ENCODE results near the gene CITED2. TPM values are rescaled to one million over a fixed set of nuclear protein-coding genes. Genes with fewer than 3 reads are reported as not detected.

Gene CITED2
- total RNA-seq, 1 donor = 223 TPM

GRCh38 chr6:139372326-139373153 is 1.9 kb downstream of the CITED2 start:
- Histone ChIP-seq H3K36me3 (ENCODE audit: insufficient read depth, low read length) (peaks cover 29% of the 10 kb centered on the region), H3K4me1 (ENCODE audit: insufficient read depth, low read length) (peaks cover 29% of the 10 kb centered on the region), H3K9me3 (ENCODE audit: low read depth, low read length) (no peaks in the 10 kb centered on the region), H4K20me1 (ENCODE audit: insufficient read depth, low read length) (peaks cover 26% of the 10 kb centered on the region), H3K27ac (ENCODE audit: low read depth, low read length) (peak overlapping the region; percentile 94), H3K27me3 (ENCODE audit: insufficient read depth, low read length) (no peaks in the 10 kb centered on the region), H3K4me2 (ENCODE audit: insufficient read depth, low read length) (peak overlapping the region; percentile 85), H3K4me3 (ENCODE audit: insufficient read depth, low read length) (peak overlapping the region; percentile 94), H3K79me2 (ENCODE audit: insufficient read depth, low read length) (peaks cover 44% of the 10 kb centered on the region), H2AFZ (ENCODE audit: low read length) (no peak overlapping the region)
- TF ChIP-seq CTCF (IDR thresholded peaks at IDR 0.05; ENCODE audit: extremely low read depth, low read depth, low read length) = no peak
- DNase-seq (ENCODE audit: insufficient read length, low spot score, missing footprints) = peak; percentile 72

GRCh38 chr6:139371421-139372203 is 2.8 kb downstream of the CITED2 start:
- Histone ChIP-seq H3K9me3 (ENCODE audit: low read depth, low read length) (no peaks in the 10 kb centered on the region), H2AFZ (ENCODE audit: low read length) (no peak overlapping the region), H3K79me2 (ENCODE audit: insufficient read depth, low read length) (peaks cover 41% of the 10 kb centered on the region), H3K36me3 (ENCODE audit: insufficient read depth, low read length) (peaks cover 29% of the 10 kb centered on the region), H3K4me2 (ENCODE audit: insufficient read depth, low read length) (peak overlapping the region; percentile 85), H4K20me1 (ENCODE audit: insufficient read depth, low read length) (peaks cover 26% of the 10 kb centered on the region), H3K27ac (ENCODE audit: low read depth, low read length) (peak overlapping the region; percentile 94), H3K27me3 (ENCODE audit: insufficient read depth, low read length) (no peaks in the 10 kb centered on the region), H3K4me3 (ENCODE audit: insufficient read depth, low read length) (peak overlapping the region; percentile 94), H3K4me1 (ENCODE audit: insufficient read depth, low read length) (peaks cover 26% of the 10 kb centered on the region)
- no peak for DNase-seq (ENCODE audit: insufficient read length, low spot score, missing footprints)
- TF ChIP-seq CTCF (IDR thresholded peaks at IDR 0.05; ENCODE audit: extremely low read depth, low read depth, low read length) = no peak

GRCh38 chr6:139370999-139371345 is 3.5 kb downstream of the CITED2 start:
- Histone ChIP-seq H3K27me3 (ENCODE audit: insufficient read depth, low read length) (no peaks in the 10 kb centered on the region), H3K4me1 (ENCODE audit: insufficient read depth, low read length) (peaks cover 20% of the 10 kb centered on the region), H3K27ac (ENCODE audit: low read depth, low read length) (peak overlapping the region; percentile 94), H4K20me1 (ENCODE audit: insufficient read depth, low read length) (peaks cover 26% of the 10 kb centered on the region), H3K36me3 (ENCODE audit: insufficient read depth, low read length) (peaks cover 29% of the 10 kb centered on the region), H2AFZ (ENCODE audit: low read length) (no peak overlapping the region), H3K4me2 (ENCODE audit: insufficient read depth, low read length) (peak overlapping the region; percentile 85), H3K79me2 (ENCODE audit: insufficient read depth, low read length) (peaks cover 37% of the 10 kb centered on the region), H3K4me3 (ENCODE audit: insufficient read depth, low read length) (peak overlapping the region; percentile 94), H3K9me3 (ENCODE audit: low read depth, low read length) (no peaks in the 10 kb centered on the region)
- no peak for TF ChIP-seq CTCF (IDR thresholded peaks at IDR 0.05; ENCODE audit: extremely low read depth, low read depth, low read length)
- no peak for DNase-seq (ENCODE audit: insufficient read length, low spot score, missing footprints)

Data from osteoblast (primary cell).